T-helper 2 cell treated with Interferon-gamma antibody and Interleukin-4, amounts not matched to agents 5 μg/mL and 100 μg/mL, for 36 hours (primary cell): ENCODE results near the gene MRPL54.
A peak's percentile ranks its signal among the peaks of the same experiment; 100 is the strongest.
"Not testable (repeated sequence)": the region's sequence is repeated elsewhere in the genome, so short reads cannot be mapped to it uniquely, and the experiment has no call there.

Experiments
- DNase-seq: peaks from one replicate; pipeline ENCODE4 v3.0.0; 2021; ENCODE audit warnings: low spot score
- H3K27ac Mint-ChIP-seq: one replicate; pipeline ENCODE4 v1.8.0; 2021; ENCODE audit warnings: mild to moderate bottlenecking, mixed read lengths
- H3K27me3 Mint-ChIP-seq: one replicate; pipeline ENCODE4 v1.8.0; 2021; ENCODE audit warnings: low read depth, mixed read lengths
- H3K36me3 Mint-ChIP-seq: one replicate; pipeline ENCODE4 v1.8.0; 2021; ENCODE audit warnings: low read depth, mixed read lengths
- H3K4me1 Mint-ChIP-seq: one replicate; pipeline ENCODE4 v1.8.0; 2021; ENCODE audit warnings: low read depth, mixed read lengths
- H3K4me3 Mint-ChIP-seq: one replicate; pipeline ENCODE4 v1.8.0; 2022; ENCODE audit warnings: mild to moderate bottlenecking, moderate library complexity, mixed read lengths
- H3K9me3 Mint-ChIP-seq: one replicate; pipeline ENCODE4 v1.8.0; 2021; ENCODE audit warnings: mixed read lengths

MRPL54 gene

GRCh38 chr19:3810708-3811355, 48.4 kb downstream of the MRPL54 start:
- Mint-ChIP-seq H3K27me3 (no peaks in the 10 kb centered on the region), H3K27ac (no peak overlapping the region), H3K9me3 (no peaks in the 10 kb centered on the region), H3K36me3 (no peaks in the 10 kb centered on the region), H3K4me3 (no peak overlapping the region), H3K4me1 (peaks cover 23% of the 10 kb centered on the region)
- DNase-seq = no peak

- no peaks in the 10 kb centered on the region for H3K27me3 Mint-ChIP-seq
- peaks cover 31% of the 10 kb centered on the region for H3K4me1 Mint-ChIP-seq
- peak overlapping the region; percentile 79 for H3K27ac Mint-ChIP-seq
- H3K4me3 Mint-ChIP-seq = peak overlapping the region; percentile 26
- no peak for DNase-seq
- no peaks in the 10 kb centered on the region for H3K36me3 Mint-ChIP-seq
- H3K9me3 Mint-ChIP-seq = no peaks in the 10 kb centered on the region
These were observed 51.3 kb downstream of the MRPL54 start for GRCh38 chr19:3813473-3814392.

- no peaks in the 10 kb centered on the region for H3K9me3 Mint-ChIP-seq
- peak overlapping the region; percentile 79 for H3K27ac Mint-ChIP-seq
- no peak for DNase-seq
- peaks cover 31% of the 10 kb centered on the region for H3K4me1 Mint-ChIP-seq
- no peak overlapping the region for H3K4me3 Mint-ChIP-seq
- no peaks in the 10 kb centered on the region for H3K27me3 Mint-ChIP-seq
- H3K36me3 Mint-ChIP-seq = no peaks in the 10 kb centered on the region
These were observed 52.2 kb downstream of the MRPL54 start for GRCh38 chr19:3814648-3815047.

GRCh38 chr19:3816148-3816547, 53.7 kb downstream of the MRPL54 start:
- H3K4me1 Mint-ChIP-seq = peaks cover 31% of the 10 kb centered on the region
- H3K27ac Mint-ChIP-seq, H3K27me3 Mint-ChIP-seq, H3K9me3 Mint-ChIP-seq, H3K36me3 Mint-ChIP-seq, H3K4me3 Mint-ChIP-seq, DNase-seq: not testable (repeated sequence)

GRCh38 chr19:3816566-3817218, 54.2 kb downstream of the MRPL54 start:
- no peak overlapping the region for H3K27ac Mint-ChIP-seq
- no peaks in the 10 kb centered on the region for H3K27me3 Mint-ChIP-seq
- H3K4me1 Mint-ChIP-seq = peaks cover 33% of the 10 kb centered on the region
- DNase-seq = no peak
- no peak overlapping the region for H3K4me3 Mint-ChIP-seq
- no peaks in the 10 kb centered on the region for H3K9me3 Mint-ChIP-seq
- H3K36me3 Mint-ChIP-seq = no peaks in the 10 kb centered on the region
